ENCODE data around the gene RCOR1. TPM values are rescaled to one million over a fixed set of nuclear protein-coding genes. Genes with fewer than 3 reads are reported as not detected.

Gene RCOR1
- 9.8 and 13.2 TPM in 2 replicates for total RNA-seq

GRCh38 chr14:102591944-102592762 is at the start of gene RCOR1:
Gene RCOR1, plus strand, starts transcription at chr14:102592649. Its CDS starts 238 bp downstream, at chr14:102592887.

GRCh38 chr14:102776761-102777710 is 184.6 kb downstream of the RCOR1 start, which contains the start of gene TRAF3:
Gene TRAF3, plus strand, starts transcription at chr14:102777449. Its CDS starts 92,753 bp downstream, at chr14:102870202.

Other genes with a start within 250 kb of the RCOR1 start
- 54.7 and 85.4 TPM in 2 replicates for gene CINP, start 229.8 kb upstream of the RCOR1 start, total RNA-seq
- gene TECPR2, start 229.7 kb upstream of the RCOR1 start, total RNA-seq: 29.3 and 31.1 TPM in 2 replicates
- 29.7 and 44.3 TPM in 2 replicates for gene ANKRD9, start 82.9 kb upstream of the RCOR1 start, total RNA-seq
- gene TRAF3, start 184.8 kb downstream of the RCOR1 start, total RNA-seq: 20.9 and 30.8 TPM in 2 replicates